ENCODE measurements around the gene PRR18.

Gene PRR18

GRCh38 chr6:166323395-166323794 is 15.2 kb upstream of the PRR18 start:
- no peaks in the 10 kb centered on the region for H3K4me1 ChIP-seq (ENCODE audit: low read depth, poor library complexity, severe bottlenecking)
- H3K27ac ChIP-seq = no peak overlapping the region
- H3K4me3 ChIP-seq (IDR thresholded peaks at IDR 0.05; ENCODE audit: insufficient read depth, low read depth, low read length) = no peak overlapping the region
- H3K36me3 ChIP-seq (ENCODE audit: insufficient read depth) = no peaks in the 10 kb centered on the region
- H3K9ac ChIP-seq = no peak overlapping the region
- no peaks in the 10 kb centered on the region for H3K79me2 ChIP-seq (ENCODE audit: insufficient read depth, low read depth)
- no peak overlapping the region for H2AFZ ChIP-seq (ENCODE audit: low read depth)
- TF ChIP-seq CTCF (conservative IDR thresholded peaks at IDR 0.05; ENCODE audit: low read depth, low read length) = no peak
- no peaks in the 10 kb centered on the region for H4K20me1 ChIP-seq (ENCODE audit: insufficient read depth)
- H3K4me2 ChIP-seq = no peak overlapping the region
- no peaks in the 10 kb centered on the region for H3K27me3 ChIP-seq (ENCODE audit: insufficient read depth, low read depth)

GRCh38 chr6:166318649-166319600 is 10.7 kb upstream of the PRR18 start:
- no peak overlapping the region for H2AFZ ChIP-seq (ENCODE audit: low read depth)
- no peaks in the 10 kb centered on the region for H3K4me1 ChIP-seq (ENCODE audit: low read depth, poor library complexity, severe bottlenecking)
- H3K27ac ChIP-seq = no peak overlapping the region
- H3K27me3 ChIP-seq (ENCODE audit: insufficient read depth, low read depth) = no peaks in the 10 kb centered on the region
- no peak overlapping the region for H3K4me3 ChIP-seq (IDR thresholded peaks at IDR 0.05; ENCODE audit: insufficient read depth, low read depth, low read length)
- H3K4me2 ChIP-seq = no peak overlapping the region
- no peak for TF ChIP-seq CTCF (conservative IDR thresholded peaks at IDR 0.05; ENCODE audit: low read depth, low read length)
- no peak overlapping the region for H3K9ac ChIP-seq
- H3K36me3 ChIP-seq (ENCODE audit: insufficient read depth) = no peaks in the 10 kb centered on the region
- no peaks in the 10 kb centered on the region for H3K79me2 ChIP-seq (ENCODE audit: insufficient read depth, low read depth)
- no peaks in the 10 kb centered on the region for H4K20me1 ChIP-seq (ENCODE audit: insufficient read depth)

GRCh38 chr6:166318227-166318626 is 10.0 kb upstream of the PRR18 start:
- Histone ChIP-seq H3K4me1 (ENCODE audit: low read depth, poor library complexity, severe bottlenecking) (no peaks in the 10 kb centered on the region), H3K27ac (no peak overlapping the region), H3K9ac (no peak overlapping the region), H3K27me3 (ENCODE audit: insufficient read depth, low read depth) (no peaks in the 10 kb centered on the region), H3K4me2 (no peak overlapping the region), H2AFZ (ENCODE audit: low read depth) (no peak overlapping the region), H4K20me1 (ENCODE audit: insufficient read depth) (no peaks in the 10 kb centered on the region), H3K4me3 (IDR thresholded peaks at IDR 0.05; ENCODE audit: insufficient read depth, low read depth, low read length) (no peak overlapping the region), H3K79me2 (ENCODE audit: insufficient read depth, low read depth) (no peaks in the 10 kb centered on the region), H3K36me3 (ENCODE audit: insufficient read depth) (no peaks in the 10 kb centered on the region)
- no peak for TF ChIP-seq CTCF (conservative IDR thresholded peaks at IDR 0.05; ENCODE audit: low read depth, low read length)

- no peak for TF ChIP-seq CTCF (conservative IDR thresholded peaks at IDR 0.05; ENCODE audit: low read depth, low read length)
- H3K4me3 ChIP-seq (IDR thresholded peaks at IDR 0.05; ENCODE audit: insufficient read depth, low read depth, low read length) = no peak overlapping the region
- H3K36me3 ChIP-seq (ENCODE audit: insufficient read depth) = no peaks in the 10 kb centered on the region
- no peak overlapping the region for H3K4me2 ChIP-seq
- H3K27ac ChIP-seq = no peak overlapping the region
- H3K79me2 ChIP-seq (ENCODE audit: insufficient read depth, low read depth) = no peaks in the 10 kb centered on the region
- H4K20me1 ChIP-seq (ENCODE audit: insufficient read depth) = no peaks in the 10 kb centered on the region
- H2AFZ ChIP-seq (ENCODE audit: low read depth) = no peak overlapping the region
- H3K4me1 ChIP-seq (ENCODE audit: low read depth, poor library complexity, severe bottlenecking) = no peaks in the 10 kb centered on the region
- H3K27me3 ChIP-seq (ENCODE audit: insufficient read depth, low read depth) = no peaks in the 10 kb centered on the region
- H3K9ac ChIP-seq = no peak overlapping the region
Measured at GRCh38 chr6:166317261-166318212, 9.3 kb upstream of the PRR18 start.

Measured in KMS-11 (cell line).